HCT116 (cell line): Measurements from ENCODE around the gene KRT78. TPM values are rescaled to one million over a fixed set of nuclear protein-coding genes. Genes with fewer than 3 reads are reported as not detected.

Experiments
- ATAC-seq: fragments of 200-7000 bp; cut with Tn5 transposase; 2 replicates; pipeline ENCODE4 v1.9.1; 2020; ENCODE audit warnings: mild to moderate bottlenecking, moderate library complexity
- BruUV-seq: library from RNA; stranded (reverse); fragments of 400-500 nt; replicated peaks from 2 replicates; lab custom pipeline; 2021; lab: Mats Ljungman, UMichigan
- CTCF ChIA-PET: fragments of 300-600 bp; sonication (Branson Sonifier 250); formaldehyde crosslinking; loops from one replicate; lab custom pipeline; 2021; ENCODE audit warnings: antibody characterized with exemption; lab: Charles Lee
- POLR2A ChIA-PET: fragments of 300-600, 350-600 bp; sonication (Branson Sonifier 250); formaldehyde crosslinking; loops from one replicate; lab custom pipeline; 2021; ENCODE audit warnings: antibody characterized with exemption; lab: Charles Lee
- RAD21 ChIA-PET, 2 experiments: fragments of 300-600 bp; sonication (Branson Sonifier 250); formaldehyde crosslinking; loops; one replicate each; lab custom pipeline; 2023; ENCODE audit warnings: low total read pairs in 2 of 2; ENCODE audit not compliant: uncharacterized antibody in 2 of 2, unreplicated experiment in 2 of 2, low non-redundant PET in 1 of 2; lab: Charles Lee
- DNase-seq: peaks from one replicate; pipeline ENCODE4 v3.0.0-alpha.2; 2010; ENCODE audit warnings: low read depth, low spot score
- H2AFZ ChIP-seq: fragments of 200-600 bp; shearing (Covaris generic), sonication (generic); 2 replicates; pipeline ENCODE4 v1.6.1; 2017; ENCODE audit warnings: low read depth, mixed run types, mixed read lengths, antibody characterized with exemption, low read length; ENCODE audit not compliant: poor library complexity, severe bottlenecking
- H3K27ac ChIP-seq: 2 replicates; pipeline ENCODE4 v1.5.1; 2012; ENCODE audit warnings: low read depth, low read length
- H3K27me3 ChIP-seq: fragments of 200-600 bp; sonication (generic); 2 replicates; pipeline ENCODE4 v1.6.1; 2016; ENCODE audit warnings: mixed run types, low read length, mixed read lengths; ENCODE audit not compliant: insufficient read depth
- H3K36me3 ChIP-seq, 2 experiments: fragments of 200-500 bp in 1 of 2; fragments of 200-600 bp in 1 of 2; sonication (Bioruptor generic) in 1 of 2; sonication (generic) in 1 of 2; 2 replicates each; pipeline versions ENCODE4 v1.5.1 to v1.6.1; 2014 to 2016; ENCODE audit warnings: low read length in 2 of 2, inconsistent platforms in 1 of 2, mixed read lengths in 1 of 2, mixed run types in 1 of 2; ENCODE audit not compliant: insufficient read depth in 2 of 2, control insufficient read depth in 1 of 2
- H3K4me1 ChIP-seq, 2 experiments: fragments of 200-600 bp in 1 of 2; sonication (generic) in 1 of 2; 2 replicates each; pipeline versions ENCODE4 v1.5.1 to v1.6.1; 2012 to 2017; ENCODE audit warnings: low read length in 2 of 2, inconsistent platforms in 1 of 2, mild to moderate bottlenecking in 1 of 2, mixed read lengths in 1 of 2, mixed run types in 1 of 2, moderate library complexity in 1 of 2; ENCODE audit not compliant: insufficient read depth in 2 of 2, control insufficient read depth in 1 of 2
- H3K4me2 ChIP-seq: fragments of 200-600 bp; sonication (generic); 2 replicates; pipeline ENCODE4 v1.6.1; 2017; ENCODE audit warnings: mixed run types, low read length, mixed read lengths
- H3K4me3 ChIP-seq, 2 experiments: fragments of 200-600 bp in 1 of 2; sonication (generic) in 1 of 2; replicated peaks in 1 of 2; 2 replicates each; pipeline ENCODE4 v1.5.1; 2011 to 2016; ENCODE audit warnings: low read length in 2 of 2, control low read depth in 1 of 2, low read depth in 1 of 2, mild to moderate bottlenecking in 1 of 2, mixed read lengths in 1 of 2, mixed run types in 1 of 2
- H3K79me2 ChIP-seq: fragments of 200-600 bp; sonication (generic); 2 replicates; pipeline ENCODE4 v1.6.1; 2017; ENCODE audit warnings: mild to moderate bottlenecking, mixed run types, low read length, moderate library complexity, mixed read lengths; ENCODE audit not compliant: insufficient read depth
- H3K9ac ChIP-seq: fragments of 200-600 bp; sonication (generic); 2 replicates; pipeline ENCODE4 v1.6.1; 2016; ENCODE audit warnings: low read length, mixed read lengths
- H3K9me2 ChIP-seq: fragments of 200-600 bp; sonication (generic), shearing (Covaris generic); 2 replicates; pipeline ENCODE4 v1.6.1; 2017; ENCODE audit warnings: mixed run types, mild to moderate bottlenecking, moderate library complexity; ENCODE audit not compliant: insufficient read depth
- H3K9me3 ChIP-seq, 2 experiments: fragments of 200-500 bp in 1 of 2; fragments of 200-600 bp in 1 of 2; sonication (Bioruptor generic) in 1 of 2; sonication (generic) in 1 of 2; 2 replicates each; pipeline ENCODE4 v1.6.1; 2014 to 2017; ENCODE audit warnings: low read length in 2 of 2, mixed read lengths in 2 of 2, inconsistent platforms in 1 of 2, low read depth in 1 of 2, mild to moderate bottlenecking in 1 of 2, mixed run types in 1 of 2, moderate library complexity in 1 of 2; ENCODE audit not compliant: control insufficient read depth in 1 of 2, insufficient read depth in 1 of 2
- H4K20me1 ChIP-seq: fragments of 200-600 bp; sonication (generic), shearing (Covaris generic); 2 replicates; pipeline ENCODE4 v1.6.1; 2017; ENCODE audit warnings: mixed run types, mild to moderate bottlenecking, moderate library complexity; ENCODE audit not compliant: insufficient read depth
- CTCF ChIP-seq, 3 experiments: fragments of 200-600 bp in 1 of 3; sonication (generic) in 1 of 3; IDR thresholded peaks in 2 of 3; conservative IDR thresholded peaks in 1 of 3; 2 replicates each; pipeline ENCODE4 v1.5.1; 2012 to 2017; ENCODE audit warnings: low read depth in 2 of 3, low read length in 2 of 3, antibody characterized with exemption in 1 of 3, borderline replicate concordance in 1 of 3, control low read depth in 1 of 3, mild to moderate bottlenecking in 1 of 3, mixed read lengths in 1 of 3, mixed run types in 1 of 3, moderate library complexity in 1 of 3; ENCODE audit not compliant: insufficient read depth in 1 of 3
- EGR1 ChIP-seq: IDR thresholded peaks from 2 replicates; pipeline ENCODE4 v1.6.1; 2012; ENCODE audit warnings: low read depth
- EZH2phosphoT487 ChIP-seq: fragments of 200-600 bp; IDR thresholded peaks from 2 replicates; pipeline ENCODE4 v1.6.1; 2018; ENCODE audit warnings: antibody characterized with exemption, borderline replicate concordance
- FOSL1 ChIP-seq: IDR thresholded peaks from 2 replicates; pipeline ENCODE4 v1.6.1; 2012; ENCODE audit warnings: low read depth
- POLR2A ChIP-seq: IDR thresholded peaks from 2 replicates; pipeline ENCODE4 v1.7.0; 2011; ENCODE audit warnings: borderline replicate concordance; ENCODE audit not compliant: insufficient read depth, insufficient read length; ENCODE audit errors: extremely low read depth
- POLR2AphosphoS5 ChIP-seq: IDR thresholded peaks from 2 replicates; pipeline ENCODE4 v1.6.1; 2011; ENCODE audit warnings: mild to moderate bottlenecking, low read depth, low read length, moderate library complexity
- RAD21 ChIP-seq: IDR thresholded peaks from 2 replicates; pipeline ENCODE4 v1.6.1; 2012; ENCODE audit warnings: low read depth, mild to moderate bottlenecking
- REST ChIP-seq: IDR thresholded peaks from 2 replicates; pipeline ENCODE4 v1.6.1; 2012; ENCODE audit warnings: low read depth
- SRF ChIP-seq: IDR thresholded peaks from 2 replicates; pipeline ENCODE4 v1.6.1; 2012; ENCODE audit warnings: low read depth
- TCF7L2 ChIP-seq: IDR thresholded peaks from 2 replicates; pipeline ENCODE4 v1.7.0; 2011; ENCODE audit warnings: borderline replicate concordance, inconsistent platforms; ENCODE audit not compliant: insufficient read depth, insufficient read length; ENCODE audit errors: extremely low read depth
- ZBTB33 ChIP-seq: IDR thresholded peaks from 2 replicates; pipeline ENCODE4 v1.6.1; 2011; ENCODE audit warnings: mild to moderate bottlenecking, low read length, moderate library complexity; ENCODE audit not compliant: insufficient replicate concordance; ENCODE audit errors: extremely low read depth
- ZFX ChIP-seq: fragments of 450-650 bp; IDR thresholded peaks from 2 replicates; pipeline ENCODE4 v1.6.1; 2017
- intact Hi-C: fragments of 100-400 bp; cut with micrococcal nuclease; formaldehyde crosslinking; loops from 2 replicates; pipeline ENCODE4 v1.10.0; 2022
- total RNA-seq: library from RNA; stranded (reverse); gene quantifications from one replicate; pipeline ENCODE4 v1.2.1, GENCODE V29; 2021; ENCODE audit not compliant: unreplicated experiment

The KRT78 gene
- total RNA-seq, 1 experiment from 2014 or later = not detected

- Histone ChIP-seq H3K9me2 (no peaks in the 10 kb centered on the region), H3K9me3 (no peaks in the 10 kb centered on the region), H3K9ac (no peak overlapping the region), H3K79me2 (no peaks in the 10 kb centered on the region)
- BruUV-seq = no TSS peak
- CTCF ChIA-PET = no interaction called here
- ATAC-seq = peak; percentile 46; the same call in 1 of the 2 replicates
- TF ChIP-seq SRF (no peak), FOSL1 (peak; percentile 26; the same call in 1 of the 2 replicates)
- TF ChIP-seq, all 23 proteins: peak for 1
- no peak for DNase-seq
- no peak overlapping the region for H3K4me3 ChIP-seq
- H3K27ac ChIP-seq = no peak overlapping the region
- H2AFZ ChIP-seq = no peak overlapping the region
- H4K20me1 ChIP-seq = no peaks in the 10 kb centered on the region
- H3K4me1 ChIP-seq = peaks cover 8 to 42% of the 10 kb centered on the region in 2 experiments; a peak in 3 of 4 replicates
- intact Hi-C loops = no loop called here
- no peaks in the 10 kb centered on the region for H3K36me3 ChIP-seq
- no peaks in the 10 kb centered on the region for H3K27me3 ChIP-seq
- ChIA-PET POLR2A (no interaction called here), RAD21 (no interaction called here)
- H3K4me2 ChIP-seq = peak overlapping the region; percentile 37
Measured at GRCh38 chr12:52798003-52798670, 50.7 kb downstream of the KRT78 start.

DNA sequence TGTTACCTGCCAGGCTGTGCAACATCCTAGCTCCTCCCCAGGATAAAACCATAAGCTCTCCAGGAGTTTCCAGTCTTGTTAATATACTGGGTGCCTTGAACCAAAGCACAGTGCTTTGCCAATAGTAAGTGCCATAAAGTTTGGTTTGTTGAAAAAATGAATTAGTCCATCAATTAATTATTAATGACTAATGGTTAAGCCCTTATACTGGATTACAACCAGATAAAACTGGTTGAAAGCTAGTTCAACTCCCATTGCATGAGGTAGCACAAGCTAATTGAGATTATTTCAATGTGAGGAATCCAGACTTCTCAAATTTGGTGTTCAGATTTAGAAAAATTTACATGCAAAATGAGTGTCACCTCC is 51.3 kb downstream of the KRT78 start:
- DNase-seq (no peak), ATAC-seq (no peak)
- no peak overlapping the region for H3K9ac ChIP-seq
- no peak overlapping the region for H2AFZ ChIP-seq
- H3K9me3 ChIP-seq = no peaks in the 10 kb centered on the region
- H3K4me1 ChIP-seq = peaks cover 8 to 42% of the 10 kb centered on the region in 2 experiments; a peak in 3 of 4 replicates
- H3K27ac ChIP-seq = no peak overlapping the region
- H3K36me3 ChIP-seq = no peaks in the 10 kb centered on the region
- RAD21 ChIA-PET = no interaction called here
- no TSS peak for BruUV-seq
- H4K20me1 ChIP-seq = no peaks in the 10 kb centered on the region
- H3K27me3 ChIP-seq = no peaks in the 10 kb centered on the region
- no peaks in the 10 kb centered on the region for H3K9me2 ChIP-seq
- H3K4me2 ChIP-seq = peak overlapping the region; percentile 37; the same call in 1 of the 2 replicates
- H3K79me2 ChIP-seq = no peaks in the 10 kb centered on the region
- H3K4me3 ChIP-seq = no peak overlapping the region
- POLR2A ChIA-PET = no interaction called here
- intact Hi-C loops = no loop called here
- CTCF ChIA-PET = no interaction called here
- no peak for TF ChIP-seq POLR2AphosphoS5
- TF ChIP-seq REST = no peak
- no peak for TF ChIP-seq CTCF (IDR thresholded peaks at IDR 0.05 in 2 of 3, conservative IDR thresholded peaks at IDR 0.05 in 1 of 3; ENCODE audit: borderline replicate concordance in 1 of 3, insufficient read depth in 1 of 3, low read depth in 2 of 3, low read length in 2 of 3)
- TF ChIP-seq ZFX = no peak
- no peak for TF ChIP-seq EZH2phosphoT487
- TF ChIP-seq RAD21 = no peak
- TF ChIP-seq TCF7L2 = no peak
- no peak for TF ChIP-seq EGR1
- TF ChIP-seq ZBTB33 = no peak
- TF ChIP-seq POLR2A = no peak
